ENCODE results near the gene ZNF425.
"Not testable (repeated sequence)": the region's sequence is repeated elsewhere in the genome, so short reads cannot be mapped to it uniquely, and the experiment has no call there.

ZNF425 gene

GRCh38 chr7:149074116-149074885, 51.8 kb downstream of the ZNF425 start:
- DNase-seq = no peak

DNA sequence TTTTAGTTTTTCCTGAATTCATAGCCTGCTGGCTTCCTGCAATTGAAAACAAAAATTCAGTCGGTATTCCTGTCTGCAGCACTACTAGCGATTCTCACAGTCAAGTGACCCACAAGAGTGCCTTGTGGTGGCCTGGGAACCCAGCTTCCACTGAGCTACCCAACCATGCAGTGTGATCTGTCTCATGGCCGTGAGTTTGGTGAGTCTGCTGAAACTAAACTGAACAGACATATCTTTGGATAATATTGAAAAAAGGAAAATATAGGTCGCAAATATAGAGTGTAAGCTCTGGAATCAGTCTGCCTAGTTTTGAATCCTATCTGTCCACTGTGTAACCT, 53.7 kb downstream of the ZNF425 start:
- no peak for DNase-seq

- no peak for DNase-seq
These were observed 54.3 kb downstream of the ZNF425 start for GRCh38 chr7:149071641-149072437.

GRCh38 chr7:149071182-149071635, 54.9 kb downstream of the ZNF425 start:
- no peak for DNase-seq

GRCh38 chr7:149070372-149071125, 55.6 kb downstream of the ZNF425 start:
- DNase-seq = no peak

DNA sequence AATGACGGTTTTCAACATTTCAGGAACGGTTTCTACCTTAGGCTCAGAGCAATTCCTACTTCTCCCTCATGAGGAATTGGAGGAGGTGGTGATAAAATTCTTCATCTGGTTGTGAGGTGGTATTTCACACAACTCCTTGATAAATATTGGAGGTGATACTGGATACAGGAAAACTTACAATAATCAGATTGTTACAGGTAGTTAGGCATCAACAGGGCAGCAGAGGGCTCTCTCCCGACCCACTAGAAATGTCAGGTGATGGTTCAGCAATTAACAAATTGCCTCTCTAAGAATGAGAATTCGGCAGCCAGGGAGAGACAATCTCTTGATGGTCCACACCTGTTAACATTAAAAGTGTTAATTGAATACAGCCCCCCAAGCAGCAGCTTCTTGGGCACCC, 58.3 kb downstream of the ZNF425 start:
- no peak for DNase-seq

- no peak for DNase-seq
These were observed 62.6 kb downstream of the ZNF425 start for GRCh38 chr7:149063476-149063875.

GRCh38 chr7:149062217-149062899, 63.8 kb downstream of the ZNF425 start:
- not testable (repeated sequence) for DNase-seq

GRCh38 chr7:149060156-149060555, 66.0 kb downstream of the ZNF425 start:
- DNase-seq = no peak

DNA sequence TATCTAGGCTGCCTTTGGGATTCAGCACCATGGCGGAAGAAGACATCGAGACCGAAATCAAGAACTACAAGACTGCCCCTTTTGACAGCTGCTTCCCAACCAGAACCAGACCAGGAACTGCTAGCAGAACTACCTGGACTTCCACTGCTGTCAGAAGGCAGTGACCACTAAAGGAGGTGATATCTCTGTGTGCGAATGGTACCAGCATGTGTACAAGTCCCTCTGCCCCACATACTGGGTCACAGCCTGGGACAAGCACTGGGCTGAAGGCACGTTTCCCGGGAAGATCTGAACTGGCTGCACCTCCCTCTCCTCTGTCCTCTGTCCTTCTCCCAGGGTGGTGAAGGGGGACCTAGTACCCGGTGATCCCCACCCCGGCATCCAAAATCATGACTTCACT, 72.2 kb downstream of the ZNF425 start:
- no peak for DNase-seq

DNA sequence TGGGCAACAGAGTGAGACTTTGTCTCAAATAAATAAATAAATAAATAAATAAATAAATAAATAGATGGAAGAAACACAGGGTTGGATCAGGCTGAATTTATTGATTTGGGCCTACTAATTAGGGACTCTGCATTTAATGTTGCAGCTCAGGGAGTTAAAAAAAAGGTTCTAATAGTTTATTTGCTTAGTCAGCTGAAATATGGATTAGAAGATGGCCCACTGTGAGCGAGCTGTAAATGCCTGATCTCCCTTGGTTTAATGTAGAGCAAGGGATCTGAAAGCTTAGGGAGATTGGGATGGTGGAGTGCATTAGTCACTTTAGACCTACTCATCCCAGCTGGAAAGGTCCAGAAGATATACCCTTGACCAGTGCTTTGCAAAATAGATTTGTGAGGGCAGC, 72.7 kb downstream of the ZNF425 start:
- DNase-seq = no peak
